Omental fat pad (tissue), 4 donors: ENCODE data around the gene HOXD11. TPM values are rescaled to one million over a fixed set of nuclear protein-coding genes. Genes with fewer than 3 reads are reported as not detected.
A peak's percentile ranks its signal among the peaks of the same experiment; 100 is the strongest.

ENCODE experiments used
- ATAC-seq: fragments of 150-250 bp; one replicate; pipeline ENCODE4 v1.9.1; 2016; ENCODE audit warnings: mild to moderate bottlenecking, moderate library complexity; ENCODE audit not compliant: low FRiP score
- DNase-seq: peaks from one replicate; pipeline ENCODE4 v3.0.0-alpha.2; 2019; ENCODE audit warnings: low spot score
- total RNA-seq, 4 donors: library from RNA; depleted of rRNA; stranded (reverse); fragments of >200 nt; gene quantifications; one replicate each; pipeline ENCODE4 v1.1.0, GENCODE V29; 2016
- TF ChIP-seq, protein P1 (sequence below), 3 donors: fragments of 450-650 bp; IDR thresholded peaks; one replicate each; pipeline ENCODE4 v1.5.1; 2016 to 2017; ENCODE audit warnings: antibody characterized with exemption in 3 of 3, mild to moderate bottlenecking in 3 of 3, moderate library complexity in 2 of 3

Gene HOXD11
- total RNA-seq, 4 donors from 2014 or later = not detected

DNA sequence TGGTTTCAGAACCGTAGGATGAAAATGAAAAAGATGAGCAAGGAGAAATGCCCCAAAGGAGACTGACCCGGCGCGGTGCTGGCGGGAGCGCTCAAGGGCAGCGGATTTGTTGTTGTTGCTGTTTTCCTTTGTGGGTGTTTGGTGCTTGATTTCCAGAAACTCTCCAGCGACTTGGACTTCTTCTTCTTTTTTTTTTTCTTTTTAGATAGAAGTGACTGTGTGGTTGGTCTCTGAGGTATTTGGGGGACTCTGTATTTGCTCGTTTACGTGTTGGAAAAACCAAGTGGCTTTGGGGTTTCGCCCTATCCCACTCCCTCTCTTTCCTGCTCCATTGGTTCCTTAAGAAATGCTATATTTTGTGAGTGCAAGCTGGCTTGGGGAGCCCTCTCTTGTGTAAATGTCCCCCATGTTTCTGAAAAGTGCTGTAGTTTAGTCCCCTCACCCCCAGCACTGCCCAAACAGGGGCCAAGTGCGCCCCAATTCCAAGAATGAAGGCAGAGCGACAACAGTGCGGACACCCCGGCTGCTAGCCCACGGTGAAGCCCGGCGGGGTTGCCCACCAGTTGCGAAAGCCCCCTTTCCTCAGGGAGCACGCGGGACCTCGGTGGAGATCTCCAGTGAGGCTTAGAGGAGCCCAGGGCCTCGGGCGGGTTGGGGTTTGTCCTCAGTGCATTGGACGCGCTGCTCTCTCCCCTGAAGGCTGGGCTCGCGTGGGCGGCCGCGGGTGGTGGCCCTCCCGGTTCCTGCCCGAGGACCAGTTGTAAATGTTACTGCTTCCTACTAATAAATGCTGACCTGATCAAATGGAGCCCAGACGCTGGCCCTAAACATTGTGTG is 17.2 kb downstream of the HOXD11 start:
- TF ChIP-seq, protein P1, sequence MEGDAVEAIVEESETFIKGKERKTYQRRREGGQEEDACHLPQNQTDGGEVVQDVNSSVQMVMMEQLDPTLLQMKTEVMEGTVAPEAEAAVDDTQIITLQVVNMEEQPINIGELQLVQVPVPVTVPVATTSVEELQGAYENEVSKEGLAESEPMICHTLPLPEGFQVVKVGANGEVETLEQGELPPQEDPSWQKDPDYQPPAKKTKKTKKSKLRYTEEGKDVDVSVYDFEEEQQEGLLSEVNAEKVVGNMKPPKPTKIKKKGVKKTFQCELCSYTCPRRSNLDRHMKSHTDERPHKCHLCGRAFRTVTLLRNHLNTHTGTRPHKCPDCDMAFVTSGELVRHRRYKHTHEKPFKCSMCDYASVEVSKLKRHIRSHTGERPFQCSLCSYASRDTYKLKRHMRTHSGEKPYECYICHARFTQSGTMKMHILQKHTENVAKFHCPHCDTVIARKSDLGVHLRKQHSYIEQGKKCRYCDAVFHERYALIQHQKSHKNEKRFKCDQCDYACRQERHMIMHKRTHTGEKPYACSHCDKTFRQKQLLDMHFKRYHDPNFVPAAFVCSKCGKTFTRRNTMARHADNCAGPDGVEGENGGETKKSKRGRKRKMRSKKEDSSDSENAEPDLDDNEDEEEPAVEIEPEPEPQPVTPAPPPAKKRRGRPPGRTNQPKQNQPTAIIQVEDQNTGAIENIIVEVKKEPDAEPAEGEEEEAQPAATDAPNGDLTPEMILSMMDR (IDR thresholded peaks at IDR 0.05) = no peak
- DNase-seq = no peak
- ATAC-seq = no peak

DNA sequence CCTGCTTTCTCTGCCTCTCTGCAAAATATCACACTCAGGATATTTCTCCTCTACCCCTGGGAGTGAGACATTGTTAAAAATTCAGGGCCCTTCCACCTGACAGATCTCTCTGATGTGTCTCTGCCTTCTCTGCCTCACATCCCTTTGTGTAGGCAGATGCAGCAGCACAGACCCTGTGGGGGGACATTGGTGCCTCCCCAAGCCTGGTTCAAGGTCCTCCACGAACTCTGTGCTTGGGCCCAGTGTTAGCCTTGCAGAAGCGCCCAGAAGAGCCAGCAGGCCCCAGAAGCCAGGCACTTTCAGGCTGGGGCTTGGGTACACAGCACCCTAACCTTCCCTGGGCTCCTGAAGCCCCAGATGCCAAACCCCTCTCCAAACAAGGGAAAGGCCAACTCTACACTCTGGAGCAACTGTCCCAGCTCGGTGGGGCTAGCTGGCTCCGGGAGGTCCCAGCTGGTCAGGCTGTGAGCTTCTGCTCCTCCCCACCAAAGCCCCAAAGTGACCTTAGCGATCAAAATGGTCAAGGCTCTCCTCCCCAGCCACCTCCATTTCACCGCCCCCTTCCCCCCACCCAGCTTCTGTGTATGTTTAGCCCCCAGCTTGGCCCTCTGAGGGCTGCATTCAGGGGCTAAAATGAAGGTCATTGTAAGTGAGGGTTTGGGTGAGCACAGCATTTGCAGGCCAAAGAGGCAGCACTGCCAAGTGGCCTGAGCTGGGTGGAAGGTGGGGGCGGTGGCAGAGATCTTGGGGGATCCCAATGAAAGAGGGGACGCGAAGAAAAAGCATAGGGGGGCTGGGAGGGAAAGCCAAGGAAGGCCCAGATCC is 18.1 kb downstream of the HOXD11 start:
- DNase-seq (no peak), ATAC-seq (no peak)
- TF ChIP-seq, protein P1 (IDR thresholded peaks at IDR 0.05) = no peak

DNA sequence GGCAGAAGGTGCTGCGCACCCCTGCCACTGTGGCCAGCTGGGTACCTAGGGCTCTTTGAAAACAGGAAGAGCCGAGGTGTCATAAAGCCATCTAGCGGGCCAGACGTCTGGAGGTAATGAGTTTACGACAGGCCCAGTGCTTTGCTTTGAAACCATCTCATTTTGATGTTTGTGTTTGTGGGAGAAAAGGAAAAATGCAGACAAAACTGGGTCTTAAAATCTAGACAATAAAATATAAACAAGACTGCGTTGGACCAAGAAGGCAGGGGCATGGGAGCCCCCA is 18.6 kb downstream of the HOXD11 start:
- DNase-seq (no peak), ATAC-seq (no peak)
- TF ChIP-seq, protein P1 (IDR thresholded peaks at IDR 0.05) = no peak

DNA sequence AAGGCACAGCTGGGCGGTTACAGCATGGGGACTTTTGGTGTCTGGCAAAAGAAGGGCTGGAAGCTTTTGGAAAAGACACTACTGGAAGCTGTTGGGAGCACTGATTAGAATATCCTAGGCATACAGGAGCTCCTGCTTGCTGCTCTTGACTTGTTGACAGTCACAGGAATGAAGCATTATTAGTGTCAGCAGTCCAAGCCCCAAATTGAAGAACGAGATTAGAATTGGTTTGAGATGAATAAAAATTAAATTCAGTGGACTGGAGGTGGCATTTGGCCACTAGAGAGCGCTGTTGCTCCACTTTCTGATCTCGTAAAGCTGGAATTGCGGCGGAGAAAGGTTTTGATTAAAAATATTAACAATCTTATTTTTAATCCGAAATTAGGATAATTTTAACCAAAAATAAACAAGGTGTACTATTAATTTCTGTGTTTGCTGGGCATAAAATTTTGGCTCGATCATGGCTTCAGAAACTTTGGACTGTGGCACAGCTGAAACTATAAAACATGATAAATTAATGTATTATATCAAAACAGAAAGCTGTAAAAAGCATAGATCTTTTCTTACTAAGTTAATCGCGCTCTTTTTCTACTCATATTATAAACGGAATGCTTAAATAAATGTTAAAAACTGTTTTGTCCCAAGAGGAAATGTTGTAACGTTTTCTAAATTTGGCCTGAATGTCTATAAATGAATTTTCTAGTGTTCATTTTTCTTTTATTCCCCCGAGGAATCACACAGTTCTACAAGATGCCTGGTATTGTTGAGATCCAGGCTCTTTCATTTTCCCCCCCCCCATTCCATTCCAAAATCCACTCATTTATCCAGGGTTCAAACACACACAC is 20.1 kb downstream of the HOXD11 start:
- peak; percentile 79 for DNase-seq
- no peak for ATAC-seq
- TF ChIP-seq, protein P1 (IDR thresholded peaks at IDR 0.05) = peak in 2 of 3 donors; percentile 62 to 79

DNA sequence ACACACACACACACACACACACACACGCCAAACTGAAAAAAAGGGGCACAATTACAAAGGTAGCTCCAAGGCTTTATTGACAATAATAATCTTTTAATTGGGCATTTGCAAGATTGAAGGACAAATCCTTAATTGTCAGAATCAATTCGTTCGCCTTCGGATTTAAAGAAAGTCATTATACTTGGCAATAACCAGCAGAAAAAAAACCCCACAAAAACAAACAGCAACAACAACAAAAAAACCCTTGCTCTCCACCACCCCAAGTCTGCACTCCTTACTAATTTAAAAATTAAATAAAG is 20.6 kb downstream of the HOXD11 start:
- ATAC-seq (no peak), DNase-seq (no peak)
- TF ChIP-seq, protein P1 (IDR thresholded peaks at IDR 0.05) = no peak

DNA sequence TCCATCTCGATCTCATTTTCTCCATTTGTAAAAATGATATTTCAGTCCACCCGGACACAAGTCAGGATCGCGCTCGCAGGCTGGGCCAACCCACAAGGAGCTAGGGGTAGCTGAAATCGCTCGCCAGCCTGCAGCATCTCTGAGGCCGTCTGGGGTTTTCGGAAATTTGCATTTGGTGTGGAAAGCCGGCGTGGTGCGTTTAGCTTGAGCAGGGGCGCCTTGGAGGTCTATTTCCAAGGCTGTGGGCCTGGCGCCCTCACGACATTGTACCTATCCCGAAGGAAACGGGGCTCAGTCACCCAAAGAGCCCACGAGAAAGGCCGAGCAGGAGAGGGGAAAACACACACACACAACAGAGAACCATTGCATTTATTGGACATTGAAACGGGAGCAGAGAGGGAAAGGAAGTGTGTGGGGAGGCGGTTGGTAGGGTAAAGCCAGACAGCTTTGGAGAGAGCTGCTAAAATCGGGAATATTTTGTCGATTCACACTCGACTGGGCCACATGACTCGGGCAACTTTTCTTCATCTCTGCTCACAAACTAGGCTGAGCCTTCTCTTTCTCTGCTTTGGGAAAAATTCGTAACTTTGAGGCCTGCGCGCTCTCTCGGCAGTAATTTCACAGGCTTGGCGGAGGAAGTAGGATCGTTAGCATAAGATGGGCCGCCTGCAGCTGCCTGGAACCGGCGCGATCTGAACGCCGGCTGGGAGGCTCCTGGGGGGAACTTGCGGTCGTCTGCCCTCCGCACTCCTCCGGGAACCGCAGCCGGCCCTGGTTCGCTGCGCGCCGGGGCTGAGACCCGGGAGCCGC is 21.3 kb downstream of the HOXD11 start:
- TF ChIP-seq, protein P1 (IDR thresholded peaks at IDR 0.05) = no peak
- no peak for ATAC-seq
- DNase-seq = no peak
